AG08396 (cell line): ENCODE measurements around the gene KRTAP5-1.

Experiments
- DNase-seq: peaks from one replicate; pipeline ENCODE4 v3.0.0; 2012; ENCODE audit warnings: low spot score, mixed read lengths

KRTAP5-1 gene

GRCh38 chr11:1559111-1559951 is 25.8 kb downstream of the KRTAP5-1 start:
- peak; percentile 88 for DNase-seq

- DNase-seq: no peak
These were observed 26.3 kb downstream of the KRTAP5-1 start for GRCh38 chr11:1558775-1559110.

GRCh38 chr11:1557904-1558774 is 26.9 kb downstream of the KRTAP5-1 start:
- DNase-seq: peak; percentile 95

- DNase-seq: no peak
These were observed 27.8 kb downstream of the KRTAP5-1 start for GRCh38 chr11:1557051-1557884.

GRCh38 chr11:1556278-1556902 is 28.7 kb downstream of the KRTAP5-1 start:
- DNase-seq: no peak

- DNase-seq: no peak
These were observed 29.4 kb downstream of the KRTAP5-1 start for GRCh38 chr11:1555713-1556153.

- DNase-seq: no peak
These were observed 29.9 kb downstream of the KRTAP5-1 start for GRCh38 chr11:1554981-1555712.

GRCh38 chr11:1553808-1554594 is 31.1 kb downstream of the KRTAP5-1 start:
- DNase-seq: no peak

GRCh38 chr11:1549338-1550330 is 35.4 kb downstream of the KRTAP5-1 start:
- DNase-seq: no peak

GRCh38 chr11:1548221-1549070 is 36.6 kb downstream of the KRTAP5-1 start:
- DNase-seq: peak; percentile 85

- DNase-seq: no peak
These were observed 37.5 kb downstream of the KRTAP5-1 start for GRCh38 chr11:1547467-1548098.

- peak; percentile 90 for DNase-seq
These were observed 38.3 kb downstream of the KRTAP5-1 start for GRCh38 chr11:1546536-1547466.

- no peak for DNase-seq
These were observed 39.0 kb downstream of the KRTAP5-1 start for GRCh38 chr11:1546077-1546535.

- DNase-seq: no peak
These were observed 39.7 kb downstream of the KRTAP5-1 start for GRCh38 chr11:1545432-1545831.

GRCh38 chr11:1544536-1544935 is 40.5 kb downstream of the KRTAP5-1 start:
- DNase-seq: no peak

- DNase-seq: no peak
These were observed 41.3 kb downstream of the KRTAP5-1 start for GRCh38 chr11:1543606-1544263.
